K562 (cell line): ENCODE results near the gene EFNA2. TPM values are rescaled to one million over a fixed set of nuclear protein-coding genes. Genes with fewer than 3 reads are reported as not detected.

Experiments used
- CEBPG ChIP-seq, 3 experiments: fragments of 200-800 bp in 1 of 3; sonication (Bioruptor generic) in 1 of 3; sonication (generic) in 1 of 3; formaldehyde crosslinking in 1 of 3; IDR thresholded peaks in 2 of 3; conservative IDR thresholded peaks in 1 of 3; 2 replicates each; pipeline versions ENCODE4 v1.6.1 to v1.8.0; 2016 to 2022; ENCODE audit warnings: missing compliant biosample characterization in 2 of 3, missing genetic modification characterization in 2 of 3, mild to moderate bottlenecking in 1 of 3, missing genetic modification reagents in 1 of 3
- DPF2 ChIP-seq: fragments of 450-650 bp; IDR thresholded peaks from 2 replicates; pipeline ENCODE4 v1.6.1; 2016
- EP300 ChIP-seq: IDR thresholded peaks from 2 replicates; pipeline ENCODE4 v1.6.1; 2012; ENCODE audit warnings: low read length, improper control_type of control experiment
- HDAC8 ChIP-seq: fragments of 450-650 bp; IDR thresholded peaks from 2 replicates; pipeline ENCODE4 v1.6.1; 2016; ENCODE audit warnings: mild to moderate bottlenecking, missing genetic modification characterization, moderate library complexity, missing compliant biosample characterization
- MBD1 ChIP-seq: fragments of 250-450 bp; sonication (Bioruptor Pico); IDR thresholded peaks from 2 replicates; pipeline ENCODE4 v1.8.0; 2022; ENCODE audit warnings: inconsistent platforms
- MED1 ChIP-seq: sonication (generic); formaldehyde crosslinking; IDR thresholded peaks from 2 replicates; pipeline ENCODE4 v1.8.1; 2023; ENCODE audit warnings: missing genetic modification reagents, borderline replicate concordance
- PHF8 ChIP-seq: fragments of 200-600 bp; sonication (generic); IDR thresholded peaks from 2 replicates; pipeline ENCODE4 v1.6.1; 2012; ENCODE audit warnings: mixed run types, mild to moderate bottlenecking, inconsistent platforms, low read length, moderate library complexity, borderline replicate concordance
- PTRF ChIP-seq: fragments of 450-650 bp; IDR thresholded peaks from 2 replicates; pipeline ENCODE4 v1.6.1; 2016; ENCODE audit warnings: mild to moderate bottlenecking, missing genetic modification characterization, missing compliant biosample characterization
- XRCC5 ChIP-seq: fragments of 200-400 bp; formaldehyde crosslinking; IDR thresholded peaks from 2 replicates; pipeline ENCODE4 v1.6.1; 2017; ENCODE audit warnings: low read depth, mild to moderate bottlenecking, low read length
- YY1 ChIP-seq, 3 experiments: IDR thresholded peaks; 2 replicates each; pipeline ENCODE4 v1.6.1; 2011; ENCODE audit warnings: low read length in 2 of 3, mild to moderate bottlenecking in 2 of 3, moderate library complexity in 2 of 3, borderline replicate concordance in 1 of 3, control low read depth in 1 of 3, low read depth in 1 of 3; ENCODE audit not compliant: insufficient read depth in 3 of 3, insufficient replicate concordance in 2 of 3, control insufficient read depth in 1 of 3, insufficient read length in 1 of 3; ENCODE audit errors: extremely low read depth in 1 of 3
- ZNF24 ChIP-seq: fragments of 450-650 bp; IDR thresholded peaks from 2 replicates; pipeline ENCODE4 v1.6.1; 2016
- ZNF347 ChIP-seq: fragments of 450-650 bp; formaldehyde crosslinking; IDR thresholded peaks from 2 replicates; pipeline ENCODE4 v1.4.0; 2020; ENCODE audit warnings: low read depth, mild to moderate bottlenecking, moderate library complexity
- ZNF408 ChIP-seq: fragments of 250-450 bp; sonication (Bioruptor Pico); IDR thresholded peaks from 2 replicates; pipeline ENCODE4 v1.4.0; 2020; ENCODE audit warnings: low read depth, mild to moderate bottlenecking, moderate library complexity
- ZNF668 ChIP-seq: fragments of 250-450 bp; sonication (Bioruptor Pico); IDR thresholded peaks from 2 replicates; pipeline ENCODE4 v1.8.0; 2022; ENCODE audit warnings: mild to moderate bottlenecking, inconsistent platforms
- ZNF740 ChIP-seq, 3 experiments: fragments of 200-800 bp in 1 of 3; sonication (Bioruptor generic) in 1 of 3; sonication (generic) in 1 of 3; formaldehyde crosslinking in 1 of 3; IDR thresholded peaks; 2 replicates each; pipeline versions ENCODE4 v1.6.1 to v1.8.0; 2016 to 2022; ENCODE audit warnings: mild to moderate bottlenecking in 2 of 3, missing compliant biosample characterization in 2 of 3, missing genetic modification characterization in 2 of 3, missing genetic modification reagents in 1 of 3
- ZNF75A ChIP-seq: fragments of 450-650 bp; formaldehyde crosslinking; IDR thresholded peaks from 2 replicates; pipeline ENCODE4 v1.4.0; 2020; ENCODE audit warnings: mild to moderate bottlenecking
- polyA plus RNA-seq, 8 experiments: library from polyadenylated mRNA; depleted of rRNA in 4 of 8; stranded (reverse) in 5 of 8; unstranded in 3 of 8; fragments of >200 nt; fragmentation: Nextera tagmentation in 2 of 8; fragmentation: Illumina TruSeq in 1 of 8; extraction: Ambion mirVana in 2 of 8; extraction: Trizol in 1 of 8; gene quantifications; 2 replicates each; pipeline versions ENCODE4 v1.2.1 to v1.2.3, GENCODE V29; 2011 to 2014; ENCODE audit warnings: inconsistent platforms in 1 of 8, missing spikeins in 1 of 8
- total RNA-seq, 7 experiments: library from RNA; depleted of rRNA in 6 of 7; stranded (reverse); fragments of >200 nt in 6 of 7; fragmentation: Illumina TruSeq in 2 of 7; extraction: Trizol in 2 of 7; gene quantifications; 2 replicates each; pipeline versions ENCODE4 v1.2.1 to v1.2.3, GENCODE V29; 2011 to 2021; ENCODE audit warnings: low replicate concordance in 1 of 7
- TF ChIP-seq, protein P1 (sequence below): sonication (generic); formaldehyde crosslinking; IDR thresholded peaks from 2 replicates; pipeline ENCODE4 v1.9.0; 2022; ENCODE audit warnings: mild to moderate bottlenecking, missing genetic modification reagents
- TF ChIP-seq, protein P2 (sequence below): sonication (generic); formaldehyde crosslinking; IDR thresholded peaks from 2 replicates; pipeline ENCODE4 v1.8.1; 2023; ENCODE audit warnings: mild to moderate bottlenecking, missing genetic modification reagents
- TF ChIP-seq, protein P3 (sequence below): fragments of 250-450 bp; sonication (Bioruptor Pico); IDR thresholded peaks from 2 replicates; pipeline ENCODE4 v1.5.0; 2021

The EFNA2 gene
- total and polyA plus RNA-seq, 9 of the 15 experiments (the other 6 are each of a cell fraction or from before 2014, with no cell fraction given), result 0.11 to 0.44 (median 0.15) TPM; not detected in 6

GRCh38 chr19:1260749-1261537 is 24.7 kb upstream of the EFNA2 start (continued):
- TF ChIP-seq, protein P1, sequence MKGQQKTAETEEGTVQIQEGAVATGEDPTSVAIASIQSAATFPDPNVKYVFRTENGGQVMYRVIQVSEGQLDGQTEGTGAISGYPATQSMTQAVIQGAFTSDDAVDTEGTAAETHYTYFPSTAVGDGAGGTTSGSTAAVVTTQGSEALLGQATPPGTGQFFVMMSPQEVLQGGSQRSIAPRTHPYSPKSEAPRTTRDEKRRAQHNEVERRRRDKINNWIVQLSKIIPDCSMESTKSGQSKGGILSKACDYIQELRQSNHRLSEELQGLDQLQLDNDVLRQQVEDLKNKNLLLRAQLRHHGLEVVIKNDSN (CRISPR knock-in tag), result no peak
- TF ChIP-seq YY1 (IDR thresholded peaks at IDR 0.05; ENCODE audit: borderline replicate concordance in 1 of 3, control insufficient read depth in 1 of 3, extremely low read depth in 1 of 3, insufficient read depth in 3 of 3, insufficient read length in 1 of 3, insufficient replicate concordance in 2 of 3, low read depth in 1 of 3, low read length in 2 of 3), result no peak
- TF ChIP-seq CEBPG (CRISPR knock-in tag; IDR thresholded peaks at IDR 0.05), result no peak
- TF ChIP-seq CEBPG (tag; conservative IDR thresholded peaks at IDR 0.05 in 1 of 2, IDR thresholded peaks at IDR 0.05 in 1 of 2), result no peak
- peak; percentile 9; the same call in 1 of the 2 replicates for TF ChIP-seq DPF2
- TF ChIP-seq ZNF347, result no peak
- no peak for TF ChIP-seq PTRF (tag)
- TF ChIP-seq MBD1 (CRISPR knock-in tag), result no peak
- TF ChIP-seq, protein P2, sequence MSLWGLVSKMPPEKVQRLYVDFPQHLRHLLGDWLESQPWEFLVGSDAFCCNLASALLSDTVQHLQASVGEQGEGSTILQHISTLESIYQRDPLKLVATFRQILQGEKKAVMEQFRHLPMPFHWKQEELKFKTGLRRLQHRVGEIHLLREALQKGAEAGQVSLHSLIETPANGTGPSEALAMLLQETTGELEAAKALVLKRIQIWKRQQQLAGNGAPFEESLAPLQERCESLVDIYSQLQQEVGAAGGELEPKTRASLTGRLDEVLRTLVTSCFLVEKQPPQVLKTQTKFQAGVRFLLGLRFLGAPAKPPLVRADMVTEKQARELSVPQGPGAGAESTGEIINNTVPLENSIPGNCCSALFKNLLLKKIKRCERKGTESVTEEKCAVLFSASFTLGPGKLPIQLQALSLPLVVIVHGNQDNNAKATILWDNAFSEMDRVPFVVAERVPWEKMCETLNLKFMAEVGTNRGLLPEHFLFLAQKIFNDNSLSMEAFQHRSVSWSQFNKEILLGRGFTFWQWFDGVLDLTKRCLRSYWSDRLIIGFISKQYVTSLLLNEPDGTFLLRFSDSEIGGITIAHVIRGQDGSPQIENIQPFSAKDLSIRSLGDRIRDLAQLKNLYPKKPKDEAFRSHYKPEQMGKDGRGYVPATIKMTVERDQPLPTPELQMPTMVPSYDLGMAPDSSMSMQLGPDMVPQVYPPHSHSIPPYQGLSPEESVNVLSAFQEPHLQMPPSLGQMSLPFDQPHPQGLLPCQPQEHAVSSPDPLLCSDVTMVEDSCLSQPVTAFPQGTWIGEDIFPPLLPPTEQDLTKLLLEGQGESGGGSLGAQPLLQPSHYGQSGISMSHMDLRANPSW, result no peak
- no peak for TF ChIP-seq HDAC8 (tag)
- no peak for TF ChIP-seq EP300
- no peak for TF ChIP-seq MED1
- TF ChIP-seq ZNF75A (CRISPR knock-in tag), result no peak
- no peak for TF ChIP-seq ZNF668 (CRISPR knock-in tag)
- TF ChIP-seq, protein P3, sequence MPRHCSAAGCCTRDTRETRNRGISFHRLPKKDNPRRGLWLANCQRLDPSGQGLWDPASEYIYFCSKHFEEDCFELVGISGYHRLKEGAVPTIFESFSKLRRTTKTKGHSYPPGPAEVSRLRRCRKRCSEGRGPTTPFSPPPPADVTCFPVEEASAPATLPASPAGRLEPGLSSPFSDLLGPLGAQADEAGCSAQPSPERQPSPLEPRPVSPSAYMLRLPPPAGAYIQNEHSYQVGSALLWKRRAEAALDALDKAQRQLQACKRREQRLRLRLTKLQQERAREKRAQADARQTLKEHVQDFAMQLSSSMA (CRISPR knock-in tag), result no peak
- TF ChIP-seq ZNF408 (CRISPR knock-in tag), result no peak
- TF ChIP-seq ZNF740 (CRISPR knock-in tag; IDR thresholded peaks at IDR 0.05), result no peak
- no peak for TF ChIP-seq ZNF740 (tag; IDR thresholded peaks at IDR 0.05)
- TF ChIP-seq XRCC5, result no peak
- TF ChIP-seq ZNF24, result no peak
- peak; percentile 45; the same call in 1 of the 2 replicates for TF ChIP-seq PHF8
